Skin epidermis (tissue), 12 donors: ENCODE measurements around the gene DOCK1.

Experiments
- H3K27ac ChIP-seq, 21 experiments: fragments of 200-600 bp; sonication (generic) in 11 of 21; one replicate each; pipeline ENCODE4 v1.5.0; 2020; ENCODE audit warnings: mild to moderate bottlenecking in 3 of 21, inconsistent platforms in 2 of 21, moderate library complexity in 2 of 21
- H3K4me3 ChIP-seq, 7 experiments: fragments of 200-600 bp; sonication (generic) in 2 of 7; one replicate each; pipeline ENCODE4 v1.5.0; 2020; ENCODE audit warnings: inconsistent platforms in 2 of 7, mild to moderate bottlenecking in 2 of 7, moderate library complexity in 1 of 7

DOCK1 gene

DNA sequence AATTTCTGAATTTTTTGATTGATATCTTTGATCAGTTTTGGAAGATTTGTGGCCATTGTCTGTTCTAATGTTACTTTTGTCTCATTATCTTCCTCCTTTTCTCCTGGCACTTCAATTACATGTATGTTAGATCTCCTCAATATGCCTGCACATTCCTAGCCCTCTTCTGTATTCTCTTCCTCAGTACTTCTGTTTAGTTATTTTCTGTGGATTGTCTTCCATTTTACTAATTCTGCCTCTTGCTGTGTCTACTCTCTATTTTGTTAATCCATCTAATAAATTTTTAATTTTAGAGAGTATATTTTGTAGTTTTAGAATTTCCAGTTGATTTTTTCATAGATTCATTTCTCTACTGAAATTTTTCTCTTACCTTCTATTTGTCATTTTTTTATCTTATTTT, 154.1 kb downstream of the DOCK1 start:
- H3K4me3 ChIP-seq: no peak overlapping the region
- no peak overlapping the region for H3K27ac ChIP-seq

DNA sequence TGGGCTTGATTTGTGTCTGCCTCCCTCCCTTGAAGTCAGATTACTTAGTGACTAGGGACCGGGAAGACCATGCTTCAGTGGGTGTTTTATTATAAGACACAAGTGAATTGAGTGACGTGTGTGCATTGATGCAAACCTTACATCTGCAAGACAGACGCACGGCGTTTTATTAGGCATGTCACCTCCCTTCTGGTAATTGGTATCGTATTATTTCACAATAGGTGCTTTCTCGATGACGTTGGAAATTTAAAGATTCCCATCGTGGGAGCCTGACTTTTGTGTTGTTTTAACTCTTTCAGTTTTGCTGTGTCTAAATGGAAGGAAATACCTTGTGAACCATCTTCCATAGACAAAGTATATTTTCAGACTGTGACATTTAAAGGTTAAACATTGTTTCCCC, 158.5 kb downstream of the DOCK1 start:
- H3K27ac ChIP-seq: no peak overlapping the region
- H3K4me3 ChIP-seq: no peak overlapping the region

DNA sequence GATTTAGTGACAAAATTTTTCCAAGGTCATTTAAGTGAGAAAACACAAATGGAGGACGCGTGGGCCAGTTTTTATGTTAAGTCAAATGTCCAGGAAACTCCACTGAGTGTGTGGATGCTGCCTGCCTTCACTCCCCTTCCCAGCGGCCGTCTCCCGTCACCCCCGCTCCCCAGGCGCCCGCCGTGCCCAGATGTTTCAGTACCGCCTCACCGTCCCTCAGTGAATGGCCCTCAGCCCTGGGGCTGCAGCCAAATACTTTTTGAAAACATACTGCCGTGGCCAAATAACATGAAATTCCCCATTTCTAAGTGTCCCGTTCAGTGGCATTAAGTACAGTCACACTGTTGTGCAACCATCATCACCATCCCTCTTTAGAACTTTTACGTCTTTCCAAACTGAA, 159.2 kb downstream of the DOCK1 start:
- H3K4me3 ChIP-seq: no peak overlapping the region

DNA sequence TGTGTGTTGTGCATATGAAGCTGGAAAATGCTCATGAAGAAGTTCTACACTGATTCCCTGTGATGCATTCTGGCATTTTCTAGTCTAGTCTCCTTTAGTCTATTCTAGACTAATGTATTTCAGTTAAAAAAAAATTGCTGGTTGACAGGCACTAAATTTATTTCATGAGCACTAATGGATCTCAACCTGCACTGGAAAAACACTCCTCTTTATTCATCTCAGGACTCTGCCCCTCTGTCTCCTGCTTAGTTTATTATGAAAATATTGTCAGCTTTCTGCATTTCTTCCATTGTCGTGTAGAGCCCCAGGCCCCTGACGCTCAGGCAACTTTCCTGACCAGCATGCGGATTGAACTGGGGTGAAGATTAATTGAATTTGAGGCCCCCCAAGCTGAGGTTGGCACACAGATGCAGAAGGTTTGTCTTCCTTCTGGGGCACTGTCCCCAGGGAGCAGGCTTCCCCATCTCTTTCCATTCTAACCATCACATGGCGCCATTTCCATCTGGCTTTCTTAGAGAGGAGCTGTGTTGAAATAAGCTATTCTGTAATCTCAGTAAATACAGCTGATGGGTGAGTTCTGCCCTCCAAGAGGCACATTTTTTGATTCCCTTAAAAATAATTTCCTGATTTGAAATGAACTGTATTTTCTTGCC, 162.4 kb downstream of the DOCK1 start:
- Histone ChIP-seq H3K27ac (no peak overlapping the region), H3K4me3 (no peak overlapping the region)

More for the DNA sequence above, 159.2 kb downstream of the DOCK1 start:
- no peak overlapping the region for H3K27ac ChIP-seq

DNA sequence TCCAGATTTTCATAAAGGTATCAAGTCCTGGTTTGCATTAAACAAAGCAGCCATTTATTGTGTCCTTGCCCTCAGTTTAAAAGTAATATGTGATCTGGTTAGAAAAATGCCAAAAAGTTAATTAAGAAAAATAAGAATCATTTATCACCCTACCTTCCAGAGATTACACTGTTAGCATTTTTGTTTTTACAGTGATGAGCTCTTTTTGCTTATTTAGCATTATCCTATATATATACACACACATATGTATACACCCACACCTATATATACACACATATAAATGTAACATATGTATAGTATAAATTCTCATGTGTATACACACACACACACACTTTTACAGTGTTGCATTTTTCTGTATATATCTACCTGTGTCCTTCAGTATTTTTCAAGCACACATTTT, 163.3 kb downstream of the DOCK1 start:
- Histone ChIP-seq H3K4me3 (no peak overlapping the region), H3K27ac (no peak overlapping the region)

DNA sequence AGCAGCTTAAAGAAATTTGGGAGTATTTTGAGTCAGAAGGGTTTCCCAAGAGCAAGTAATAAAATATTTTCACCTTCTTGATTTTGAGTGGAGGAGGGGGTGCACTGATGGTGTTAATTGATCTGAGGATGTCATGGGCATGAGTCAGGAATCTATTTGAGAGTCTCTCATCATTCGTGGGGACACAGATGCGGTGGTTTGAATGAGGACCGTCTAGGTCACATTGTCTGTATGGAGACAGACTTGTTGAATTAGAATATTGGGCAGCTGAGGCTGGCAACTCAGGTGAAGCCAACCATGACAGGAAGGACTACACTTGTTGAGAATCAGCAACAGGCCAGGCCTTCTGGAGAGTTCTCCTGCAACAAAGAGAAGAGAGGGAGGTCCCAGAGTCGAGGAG, 164.2 kb downstream of the DOCK1 start:
- H3K4me3 ChIP-seq: no peak overlapping the region
- no peak overlapping the region for H3K27ac ChIP-seq

DNA sequence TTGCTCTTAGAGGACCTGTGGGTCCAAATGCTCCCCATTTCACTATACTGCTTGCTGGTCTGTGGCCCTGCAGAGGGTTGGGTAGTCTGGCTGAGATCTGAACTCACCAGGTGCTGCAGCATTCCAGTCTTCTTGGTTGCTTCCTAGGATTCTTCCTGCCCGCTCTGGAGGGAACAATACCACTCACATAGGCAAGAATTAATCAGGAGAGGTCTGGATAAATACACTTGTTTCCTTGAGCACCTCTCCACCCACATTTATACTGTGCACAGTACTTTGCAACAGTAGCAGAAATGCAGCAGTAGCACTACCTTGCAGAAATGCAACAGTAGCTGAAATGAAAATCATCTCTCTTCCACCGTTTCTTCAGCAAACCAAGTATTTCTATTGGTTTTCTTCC, 165.9 kb downstream of the DOCK1 start:
- H3K4me3 ChIP-seq: no peak overlapping the region
- H3K27ac ChIP-seq: no peak overlapping the region

DNA sequence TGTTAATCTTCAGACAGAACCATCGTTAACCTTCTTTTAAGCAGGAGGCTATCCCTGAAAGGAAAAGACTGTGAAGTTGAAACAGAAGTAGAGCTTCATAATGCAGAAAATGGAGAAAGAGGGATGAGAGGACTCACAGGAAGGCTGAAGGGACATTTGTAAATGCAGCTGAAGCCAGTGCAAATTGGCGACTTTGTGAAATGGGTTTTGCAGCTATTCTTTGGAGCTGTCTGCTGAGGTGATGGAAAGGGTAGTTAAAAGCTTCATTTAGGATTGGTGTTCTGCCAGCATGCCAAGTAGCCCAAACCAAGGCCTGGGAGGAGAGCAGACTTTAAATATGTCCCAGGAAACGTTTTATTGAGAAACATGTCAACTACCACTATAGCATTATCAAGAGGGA, 168.4 kb downstream of the DOCK1 start:
- no peak overlapping the region for H3K27ac ChIP-seq

DNA sequence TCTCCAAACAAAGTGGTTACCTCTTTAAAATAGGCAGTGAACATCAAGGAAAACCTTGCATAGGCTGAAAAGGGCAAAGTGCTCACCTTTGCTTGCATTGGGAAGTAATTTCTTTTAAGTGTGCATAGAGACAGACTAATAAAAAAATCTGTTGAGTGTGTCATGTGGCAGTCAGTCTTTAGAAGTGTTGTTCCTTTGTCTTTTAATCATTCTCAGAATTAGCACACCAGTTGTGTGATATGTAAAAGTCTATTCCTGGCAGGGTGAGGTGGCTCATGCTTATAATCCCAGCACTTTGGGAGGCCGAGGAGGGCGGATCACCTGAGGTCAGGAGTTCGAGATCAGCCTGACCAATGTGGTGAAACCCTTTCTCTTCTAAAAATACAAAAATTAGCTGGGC, 174.2 kb downstream of the DOCK1 start:
- H3K27ac ChIP-seq: no peak overlapping the region
- no peak overlapping the region for H3K4me3 ChIP-seq

More for the DNA sequence above, 168.4 kb downstream of the DOCK1 start:
- H3K4me3 ChIP-seq: no peak overlapping the region

DNA sequence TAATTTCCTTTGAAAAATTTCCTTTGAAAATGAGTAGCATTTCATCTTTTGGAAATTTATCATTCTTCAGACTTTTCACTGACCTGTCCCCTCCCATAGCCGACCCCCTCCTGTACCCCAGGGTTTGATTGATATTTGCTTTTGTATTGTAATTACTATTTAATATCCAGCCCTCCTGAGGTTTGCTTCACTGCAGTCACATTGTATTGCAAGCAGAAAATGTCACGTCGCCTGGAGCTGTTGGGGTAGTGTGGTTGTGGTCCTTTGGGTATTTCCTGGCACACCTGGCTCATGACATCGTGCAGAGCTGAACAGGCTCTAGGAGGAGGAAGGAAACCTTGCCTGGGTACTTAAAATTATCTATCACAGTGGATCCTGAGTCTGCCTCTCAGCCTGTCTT, 175.1 kb downstream of the DOCK1 start:
- Histone ChIP-seq H3K27ac (no peak overlapping the region), H3K4me3 (no peak overlapping the region)

DNA sequence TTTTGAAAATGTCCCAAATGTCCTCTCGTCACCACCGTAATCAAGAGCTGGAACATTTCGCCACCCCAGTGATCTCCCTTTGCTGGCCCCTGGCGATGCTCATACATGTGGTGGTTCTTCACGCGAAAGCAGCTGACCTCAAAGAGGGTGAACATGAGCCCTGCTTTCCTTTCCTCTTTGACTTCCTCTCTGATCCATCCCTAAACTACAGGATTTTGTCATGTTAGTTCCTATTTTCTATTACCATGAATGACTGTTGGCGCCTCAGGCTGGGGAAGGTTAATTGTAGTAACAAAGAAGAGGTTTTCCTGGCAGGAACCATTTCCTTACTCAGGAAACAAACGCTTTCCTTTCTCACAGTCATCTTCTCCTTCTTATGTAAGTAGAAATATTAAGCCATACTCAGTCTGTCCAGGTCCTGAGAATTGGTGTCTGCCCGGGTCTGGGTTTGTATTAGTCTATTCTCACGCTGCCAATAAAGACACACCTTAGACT, 176.7 kb downstream of the DOCK1 start:
- H3K27ac ChIP-seq: no peak overlapping the region

DNA sequence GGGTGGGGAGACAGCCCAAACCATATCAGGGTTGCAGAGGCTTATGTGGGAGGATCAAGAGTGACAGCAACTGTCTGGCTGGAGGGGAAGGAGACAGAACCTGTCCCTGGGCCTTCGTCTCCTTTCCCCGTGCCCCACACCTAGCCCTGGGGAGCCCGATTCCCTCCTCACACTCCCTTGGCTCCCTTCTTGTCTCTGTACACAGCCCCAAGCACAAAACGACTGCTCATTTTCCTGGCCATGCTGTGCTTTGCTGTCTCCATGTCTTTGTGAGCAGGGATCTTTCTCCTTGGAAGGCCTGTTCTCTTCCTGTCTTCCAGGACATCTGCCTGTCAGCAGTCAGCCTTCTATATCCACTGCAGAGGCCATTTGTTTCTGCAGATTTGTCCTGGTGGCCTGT, 177.4 kb downstream of the DOCK1 start:
- no peak overlapping the region for H3K27ac ChIP-seq
- H3K4me3 ChIP-seq: no peak overlapping the region

More for the DNA sequence above, 176.7 kb downstream of the DOCK1 start:
- no peak overlapping the region for H3K4me3 ChIP-seq

DNA sequence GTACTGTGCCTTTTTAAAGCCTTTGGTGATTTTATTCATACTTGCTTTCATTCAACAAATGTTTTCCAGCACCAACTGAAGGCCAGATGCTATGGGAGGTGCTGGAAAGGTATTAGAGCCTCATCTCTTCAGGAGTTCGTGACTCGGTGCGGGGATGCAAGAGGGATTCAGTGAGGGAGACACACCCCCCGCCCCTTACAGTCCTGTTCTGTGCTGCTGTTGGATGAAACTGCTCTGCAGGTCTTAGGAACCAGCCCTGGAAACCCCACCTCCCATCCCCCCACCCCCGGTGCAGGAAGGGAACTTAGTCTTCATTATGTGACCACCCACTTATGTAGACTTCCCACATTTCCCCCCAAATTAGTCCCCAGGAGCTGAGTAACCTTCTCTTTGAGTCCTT, 180.7 kb downstream of the DOCK1 start:
- H3K27ac ChIP-seq: no peak overlapping the region

DNA sequence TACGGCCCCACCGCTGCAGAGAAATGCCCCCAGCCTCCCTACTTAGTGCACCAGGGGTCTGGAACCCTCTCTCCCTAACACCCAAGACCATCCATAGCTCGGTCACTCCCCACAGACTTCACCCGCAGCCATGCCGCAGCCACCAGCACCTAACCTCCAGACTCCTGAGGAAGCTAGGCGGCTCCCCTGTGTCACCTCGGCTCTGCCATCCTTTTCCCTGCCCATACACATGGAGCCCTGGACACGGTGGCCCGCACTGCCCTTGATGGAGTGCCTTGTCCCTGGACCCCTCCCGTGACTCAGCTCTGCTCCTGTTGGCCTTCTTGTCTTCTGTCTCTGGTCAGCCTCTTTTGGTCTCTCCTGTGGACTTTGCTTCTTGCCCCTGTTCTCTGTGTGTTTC, 183.7 kb downstream of the DOCK1 start:
- Histone ChIP-seq H3K4me3 (no peak overlapping the region), H3K27ac (no peak overlapping the region)

More for the DNA sequence above, 180.7 kb downstream of the DOCK1 start:
- H3K4me3 ChIP-seq: no peak overlapping the region

DNA sequence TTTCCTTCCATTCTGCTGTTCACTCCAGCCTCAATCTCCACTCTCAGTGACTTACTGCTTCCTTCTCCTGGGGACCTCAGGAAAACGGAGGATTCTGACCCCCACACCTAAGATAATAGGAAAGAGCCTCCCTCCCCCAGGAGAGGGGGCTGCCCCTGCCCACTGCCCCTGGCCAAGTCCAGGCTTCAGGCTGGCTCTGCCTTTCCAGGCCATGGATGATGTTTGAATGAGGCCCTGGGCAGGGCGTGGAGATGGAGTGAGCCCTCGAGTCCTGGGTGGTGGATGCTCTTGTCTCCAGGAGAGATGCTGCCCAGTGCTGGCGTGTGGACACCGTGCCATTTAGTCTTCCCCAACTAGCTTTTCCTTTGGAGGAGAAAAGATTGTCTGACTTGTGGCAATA, 184.2 kb downstream of the DOCK1 start:
- no peak overlapping the region for H3K27ac ChIP-seq
- no peak overlapping the region for H3K4me3 ChIP-seq

DNA sequence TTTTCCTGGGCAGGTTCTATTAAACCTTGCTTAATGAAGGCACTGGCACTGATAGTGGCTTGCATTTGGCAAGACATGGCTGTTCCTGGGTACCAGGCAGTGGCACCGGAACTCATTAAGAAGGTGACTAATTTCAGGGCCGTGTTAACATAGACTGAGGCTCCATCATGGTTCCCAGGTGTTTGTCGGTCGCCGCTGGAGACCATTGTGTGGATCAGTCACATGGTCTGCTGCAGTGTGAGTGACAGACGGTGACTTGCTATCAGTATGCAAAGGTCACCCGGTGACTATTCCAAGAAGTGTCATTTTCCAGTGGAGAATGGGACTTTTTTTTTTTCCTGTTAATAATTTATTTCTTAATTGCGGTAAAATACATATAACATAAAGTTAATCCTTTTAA, 184.9 kb downstream of the DOCK1 start:
- no peak overlapping the region for H3K4me3 ChIP-seq
- no peak overlapping the region for H3K27ac ChIP-seq

DNA sequence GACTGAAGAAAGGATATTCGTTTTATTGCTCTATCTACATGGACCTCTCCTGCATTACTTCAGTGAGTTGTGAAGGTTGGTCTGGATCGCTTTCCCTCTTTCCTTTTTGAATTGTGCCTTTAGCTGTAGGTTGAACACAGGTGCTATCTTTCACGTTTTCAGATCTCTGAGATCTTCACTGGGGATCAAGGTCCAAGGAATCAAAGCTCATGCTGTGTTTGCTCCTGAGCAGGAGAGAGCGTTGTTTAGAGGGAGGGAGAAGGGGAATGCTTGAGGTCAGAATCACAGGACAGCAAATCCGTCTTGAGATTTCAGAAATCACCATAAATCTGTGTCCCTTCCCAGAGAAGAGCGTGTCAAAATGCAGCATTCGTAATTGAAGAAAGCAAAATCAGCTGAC, 186.1 kb downstream of the DOCK1 start:
- H3K4me3 ChIP-seq: no peak overlapping the region
- H3K27ac ChIP-seq: no peak overlapping the region

DNA sequence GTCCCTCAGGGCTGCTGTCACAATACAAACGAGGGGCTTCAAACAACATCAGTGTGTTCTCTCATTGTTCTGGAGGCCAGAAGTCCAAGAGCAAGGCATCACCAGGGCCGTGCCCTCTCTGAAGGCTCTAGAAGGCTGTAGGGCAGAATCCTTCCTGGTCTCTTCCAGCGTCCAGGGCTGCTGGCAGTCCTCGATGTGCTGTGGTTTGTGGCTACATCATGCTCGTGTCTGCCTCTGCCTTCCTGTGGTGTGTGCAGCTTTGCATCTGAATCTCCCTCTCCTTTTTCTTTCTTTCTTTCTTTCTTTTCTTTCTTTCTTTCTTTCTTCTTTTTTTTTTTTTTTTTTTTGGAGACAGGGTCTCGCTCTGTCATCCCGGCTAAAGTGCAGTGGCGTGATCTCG, 187.7 kb downstream of the DOCK1 start:
- no peak overlapping the region for H3K4me3 ChIP-seq
- no peak overlapping the region for H3K27ac ChIP-seq

DNA sequence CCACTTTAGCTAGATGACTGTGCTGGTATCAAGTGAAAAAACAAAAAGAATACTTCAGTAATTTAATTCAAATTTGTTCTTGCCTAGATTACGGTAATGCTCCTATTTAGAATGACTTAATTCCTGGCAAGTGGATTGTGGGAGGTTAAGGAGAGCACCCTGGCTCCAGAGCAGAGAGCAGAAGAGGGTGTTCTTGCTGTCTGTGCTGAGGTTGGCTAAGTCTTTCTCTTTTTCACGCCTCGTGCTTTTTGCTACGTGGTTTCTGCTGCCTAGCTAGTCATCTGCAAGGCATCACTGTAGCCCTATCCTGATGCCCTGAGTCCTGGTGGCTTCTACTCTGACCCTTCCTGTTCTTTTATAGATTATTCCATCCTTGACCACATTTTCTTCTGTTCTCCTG, 189.8 kb downstream of the DOCK1 start:
- Histone ChIP-seq H3K4me3 (no peak overlapping the region), H3K27ac (no peak overlapping the region)

DNA sequence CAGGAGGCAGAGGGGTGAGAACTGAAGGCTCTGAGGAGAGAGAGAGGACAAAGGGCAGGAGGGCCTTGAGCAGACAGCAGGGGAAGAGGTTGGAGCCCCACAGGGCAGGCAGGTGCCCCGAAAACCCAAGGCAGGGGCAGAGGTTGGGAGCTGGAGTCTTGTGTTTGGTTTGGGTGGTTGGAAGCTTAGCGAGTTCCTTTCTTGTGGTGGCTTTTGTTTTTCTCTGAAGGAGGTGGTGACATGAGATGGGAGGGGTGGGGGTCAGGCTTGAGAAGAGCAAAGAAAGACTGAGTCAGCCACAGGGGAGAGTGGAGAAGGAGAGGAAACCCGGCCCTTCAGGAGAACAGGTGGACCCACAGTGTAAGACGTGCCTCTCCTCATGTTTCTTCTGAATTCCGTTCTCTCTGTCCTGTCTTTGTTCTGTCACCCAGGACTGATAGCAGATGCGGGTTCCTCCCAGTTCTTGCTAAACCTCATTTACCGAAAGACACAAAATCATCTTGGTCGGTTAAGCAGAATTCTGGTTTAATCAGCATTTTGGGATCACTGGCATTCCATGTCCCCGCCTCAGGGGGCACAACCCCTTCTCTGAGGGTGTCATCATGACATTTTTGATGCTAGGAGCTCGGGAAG, 195.9 kb downstream of the DOCK1 start:
- H3K4me3 ChIP-seq: no peak overlapping the region
- no peak overlapping the region for H3K27ac ChIP-seq

DNA sequence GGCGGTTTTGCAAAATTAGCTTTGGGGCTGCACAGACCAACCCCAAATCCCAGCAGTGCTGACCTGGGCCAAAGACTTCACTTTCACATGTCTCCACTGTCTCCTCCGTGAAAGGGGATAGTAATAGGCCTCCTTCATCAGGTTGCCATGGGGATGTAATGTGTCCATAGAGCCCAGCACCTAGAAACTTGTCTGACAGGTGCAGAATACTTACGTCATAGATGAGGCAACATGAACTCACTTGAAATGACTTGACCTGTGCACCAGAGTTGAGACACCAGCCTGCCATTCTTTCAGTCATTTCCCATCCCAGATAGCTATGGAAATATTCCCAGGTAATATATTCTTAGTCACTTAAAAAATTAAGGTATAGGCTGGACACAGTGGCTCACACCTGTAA, 196.9 kb downstream of the DOCK1 start:
- Histone ChIP-seq H3K27ac (no peak overlapping the region), H3K4me3 (no peak overlapping the region)

DNA sequence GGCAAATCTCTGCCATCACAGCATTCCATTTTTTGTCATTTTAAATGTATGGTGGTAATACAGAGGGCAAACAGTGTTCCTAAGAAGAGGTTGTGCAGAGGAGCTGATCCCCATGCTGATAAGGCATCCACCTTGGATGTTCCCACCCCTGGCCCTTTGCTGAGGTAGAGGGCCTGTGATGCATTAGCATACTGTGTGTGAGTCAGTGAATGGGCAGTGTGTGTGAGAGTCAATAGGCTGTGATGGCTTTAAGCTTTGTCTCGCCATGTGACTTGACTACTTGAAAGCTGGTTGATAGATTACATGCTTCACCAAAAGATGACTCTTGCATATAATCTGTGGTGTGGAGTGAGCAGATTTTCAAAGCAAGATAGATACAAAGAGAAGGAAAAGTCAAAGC, 209.9 kb downstream of the DOCK1 start:
- H3K27ac ChIP-seq: no peak overlapping the region
- no peak overlapping the region for H3K4me3 ChIP-seq
